Stimulated activated CD8-positive, alpha-beta memory T cell treated with anti-CD3 and anti-CD28 coated beads, Interleukin-12 subunit alpha, Interleukin-12 subunit beta, amount 100 ng/mL, for 24 hours (primary cell): ENCODE measurements around the gene ZBTB18.

Experiments
- DNase-seq: peaks from one replicate; pipeline ENCODE4 v3.0.0-alpha.2; 2020; ENCODE audit errors: extremely low read depth

The ZBTB18 gene

DNA sequence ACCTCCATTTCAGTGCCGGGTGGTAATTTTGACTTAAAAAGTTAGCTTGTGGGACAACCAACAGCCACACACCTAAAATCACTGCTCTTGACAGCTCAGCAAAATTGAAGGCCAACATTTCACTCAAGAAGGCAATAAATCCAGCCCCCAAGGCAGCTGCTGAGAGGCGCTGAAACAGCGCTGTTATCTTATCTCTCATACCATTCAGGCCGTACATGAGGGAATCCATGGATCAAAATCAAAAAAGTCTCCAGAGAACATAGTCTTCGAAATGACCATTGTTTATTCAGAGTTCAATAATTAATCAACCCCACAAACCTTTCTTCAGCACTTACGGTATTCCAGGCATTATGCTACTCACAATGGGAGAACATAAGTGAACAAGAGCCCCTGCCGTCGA lies 38.5 kb downstream of the ZBTB18 start:
- DNase-seq: no peak

DNA sequence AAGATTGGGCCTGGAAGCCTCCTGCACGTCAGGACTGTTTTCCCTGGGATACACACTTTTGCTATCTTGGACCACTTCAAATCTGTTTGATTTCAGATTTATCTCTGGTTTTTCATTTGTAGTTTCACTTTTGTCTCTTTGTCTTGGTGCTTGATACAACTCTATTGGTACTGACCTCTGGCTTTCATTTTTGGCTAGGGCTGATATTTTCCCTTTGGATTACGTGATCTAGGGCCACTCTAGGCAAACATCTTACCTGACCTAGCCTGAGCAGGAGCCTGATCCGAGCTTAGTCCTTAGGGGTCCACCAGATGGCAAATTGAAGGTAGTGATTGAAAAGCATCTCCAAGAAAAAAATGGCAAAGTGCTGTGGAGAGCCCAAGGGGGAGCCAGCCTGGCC lies 39.6 kb downstream of the ZBTB18 start:
- no peak for DNase-seq

DNA sequence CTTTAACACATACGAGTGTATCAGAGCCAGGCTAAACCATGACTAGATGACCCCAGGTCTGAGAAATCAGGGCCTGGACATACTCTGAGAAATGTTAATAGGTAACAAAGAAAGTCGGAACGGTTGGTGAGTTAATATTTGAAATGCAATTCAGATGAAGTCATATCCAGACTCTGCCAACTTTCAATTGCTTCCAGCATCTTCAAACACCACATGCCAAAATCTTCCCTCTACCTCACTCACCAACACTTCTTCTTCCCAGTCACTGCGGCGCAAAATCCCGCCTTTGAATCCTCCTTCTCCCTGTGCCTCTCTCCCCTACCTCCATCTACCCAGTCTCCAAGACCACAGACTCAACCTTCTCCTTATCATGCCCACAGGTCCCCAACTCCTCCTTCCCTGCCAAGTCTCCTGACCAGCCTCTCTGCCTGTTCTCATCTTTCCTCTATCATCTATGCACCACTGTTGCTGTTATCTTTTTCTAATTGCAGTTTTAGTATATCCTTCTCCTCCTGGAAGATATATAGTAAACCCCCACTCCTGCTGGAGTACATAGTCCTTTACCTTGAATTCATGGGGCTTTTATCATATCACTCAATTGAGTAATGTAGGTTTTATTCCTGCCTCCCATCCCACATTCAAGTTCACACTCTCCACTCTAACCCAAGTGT lies 41.3 kb downstream of the ZBTB18 start:
- no peak for DNase-seq

DNA sequence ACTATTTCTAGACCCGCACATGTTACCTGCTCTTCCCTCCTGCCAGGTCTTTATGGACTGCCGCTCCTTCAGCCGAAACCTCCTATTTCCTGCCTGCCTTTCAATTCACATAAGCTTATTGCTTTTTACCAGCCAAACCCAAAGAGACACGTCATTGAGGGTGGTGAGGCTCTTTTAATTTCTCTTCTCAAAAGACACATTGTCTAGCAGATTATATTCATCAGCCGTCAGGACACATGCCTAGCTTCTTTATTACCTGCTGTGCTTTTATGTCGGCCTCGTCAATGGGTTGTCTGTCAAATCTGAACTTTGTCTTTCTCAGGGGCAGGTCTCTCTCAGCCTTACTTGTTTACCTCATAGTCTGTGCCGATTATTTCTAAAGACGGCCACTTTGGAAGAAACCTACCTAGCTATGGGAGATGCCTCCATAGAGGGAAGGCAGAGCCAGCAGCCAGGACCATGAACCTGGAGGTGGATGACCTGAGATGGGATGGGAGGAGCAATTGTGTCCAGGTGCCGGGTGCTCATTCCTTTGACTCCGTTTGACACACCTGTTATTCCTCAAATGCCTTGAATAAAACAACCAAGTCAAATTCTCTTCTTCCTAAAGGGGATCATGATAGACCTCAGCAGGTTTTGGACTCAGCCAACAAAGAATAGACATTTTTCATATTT lies 42.0 kb downstream of the ZBTB18 start:
- no peak for DNase-seq

DNA sequence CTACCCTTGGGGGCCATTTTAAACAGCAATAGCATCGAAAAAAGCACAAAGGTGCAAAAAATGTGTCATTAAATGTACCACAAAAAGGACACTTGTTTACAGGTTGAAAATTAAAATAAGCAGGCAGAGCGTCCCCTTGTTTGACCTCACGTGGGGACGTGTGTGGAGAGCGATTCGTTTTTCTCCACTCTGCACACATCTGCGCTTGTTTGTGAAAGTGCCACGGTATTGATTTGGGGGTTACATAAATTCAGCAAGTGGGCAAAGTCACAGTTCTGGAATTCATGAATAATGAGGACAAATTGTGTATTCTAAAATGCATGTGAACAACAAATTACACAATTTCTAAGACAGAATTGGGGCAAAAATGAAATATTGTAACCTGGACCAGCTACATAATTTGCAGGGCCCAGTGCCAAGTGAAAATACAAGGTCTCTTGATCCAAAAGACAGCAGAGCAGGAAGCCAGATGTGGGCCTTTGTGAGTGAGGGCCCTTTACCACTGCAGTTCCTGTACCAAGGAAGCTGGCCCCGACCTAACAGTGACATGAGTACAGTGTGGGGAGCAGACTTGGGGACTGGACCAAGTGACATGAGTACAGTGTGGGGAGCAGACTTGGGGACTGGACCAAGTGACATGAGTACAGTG lies 43.9 kb downstream of the ZBTB18 start:
- no peak for DNase-seq

DNA sequence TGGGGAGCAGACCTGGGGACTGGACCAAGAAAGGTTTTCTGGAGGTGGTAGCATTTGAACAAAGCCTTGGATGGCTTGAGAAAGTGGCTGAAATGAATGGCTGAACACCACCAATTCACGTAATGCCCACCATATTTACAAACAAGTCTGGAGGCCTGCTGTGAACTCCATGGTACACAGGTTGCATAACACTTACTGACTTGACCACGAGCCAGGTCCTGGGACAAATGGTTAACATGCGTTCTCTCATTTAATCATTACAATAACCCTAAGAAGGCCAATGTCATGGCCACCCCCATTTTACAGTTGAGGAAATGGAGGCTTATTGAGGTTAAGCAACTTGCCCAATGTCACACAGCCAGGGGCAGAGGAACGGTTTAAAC lies 44.4 kb downstream of the ZBTB18 start:
- no peak for DNase-seq

DNA sequence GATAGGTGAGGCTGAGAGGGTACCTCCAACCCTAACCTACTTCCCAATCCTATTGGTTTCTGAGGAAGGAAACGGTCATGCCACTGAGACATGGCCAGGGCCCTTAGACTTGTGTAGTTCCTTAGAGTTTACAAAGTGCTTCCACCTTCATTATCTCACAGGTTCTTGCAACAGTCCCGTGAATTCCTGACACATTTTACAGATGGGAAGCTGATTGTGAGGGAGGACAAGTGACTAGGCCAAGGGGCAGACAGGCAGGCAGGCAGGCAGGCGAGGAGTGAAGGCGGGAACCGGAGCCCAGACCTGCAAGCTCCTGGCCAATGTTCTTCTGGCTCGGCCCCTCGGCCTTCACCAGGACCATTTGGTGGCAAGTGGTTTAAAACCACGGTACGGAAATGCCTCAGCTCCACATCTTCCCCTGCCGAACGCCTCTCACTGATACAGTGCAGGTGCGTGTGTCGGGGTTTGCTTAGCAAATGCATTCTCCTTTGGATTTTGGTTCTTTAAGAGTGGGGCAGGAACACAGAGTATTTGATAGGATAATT lies 45.1 kb downstream of the ZBTB18 start:
- no peak for DNase-seq

DNA sequence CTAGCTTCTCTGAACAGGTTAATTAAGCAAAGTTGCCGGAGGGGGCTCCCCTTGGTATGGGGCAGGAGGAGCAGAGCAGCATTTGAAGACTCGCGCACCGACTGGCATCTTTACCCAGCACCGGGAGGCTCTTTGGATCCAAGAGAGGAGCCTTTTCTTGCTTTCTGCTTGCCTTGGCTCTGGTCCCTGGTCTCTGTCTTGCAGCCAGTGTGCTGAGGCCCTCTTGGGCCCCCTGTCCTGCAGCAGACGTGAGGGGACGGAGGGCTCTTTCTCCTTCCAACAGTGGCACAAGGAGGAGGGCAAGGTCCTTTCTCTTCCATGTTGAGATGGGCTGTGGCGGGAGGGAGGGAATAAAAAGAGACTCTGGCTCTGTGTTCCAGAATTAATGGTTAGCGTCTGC lies 45.6 kb downstream of the ZBTB18 start:
- no peak for DNase-seq

DNA sequence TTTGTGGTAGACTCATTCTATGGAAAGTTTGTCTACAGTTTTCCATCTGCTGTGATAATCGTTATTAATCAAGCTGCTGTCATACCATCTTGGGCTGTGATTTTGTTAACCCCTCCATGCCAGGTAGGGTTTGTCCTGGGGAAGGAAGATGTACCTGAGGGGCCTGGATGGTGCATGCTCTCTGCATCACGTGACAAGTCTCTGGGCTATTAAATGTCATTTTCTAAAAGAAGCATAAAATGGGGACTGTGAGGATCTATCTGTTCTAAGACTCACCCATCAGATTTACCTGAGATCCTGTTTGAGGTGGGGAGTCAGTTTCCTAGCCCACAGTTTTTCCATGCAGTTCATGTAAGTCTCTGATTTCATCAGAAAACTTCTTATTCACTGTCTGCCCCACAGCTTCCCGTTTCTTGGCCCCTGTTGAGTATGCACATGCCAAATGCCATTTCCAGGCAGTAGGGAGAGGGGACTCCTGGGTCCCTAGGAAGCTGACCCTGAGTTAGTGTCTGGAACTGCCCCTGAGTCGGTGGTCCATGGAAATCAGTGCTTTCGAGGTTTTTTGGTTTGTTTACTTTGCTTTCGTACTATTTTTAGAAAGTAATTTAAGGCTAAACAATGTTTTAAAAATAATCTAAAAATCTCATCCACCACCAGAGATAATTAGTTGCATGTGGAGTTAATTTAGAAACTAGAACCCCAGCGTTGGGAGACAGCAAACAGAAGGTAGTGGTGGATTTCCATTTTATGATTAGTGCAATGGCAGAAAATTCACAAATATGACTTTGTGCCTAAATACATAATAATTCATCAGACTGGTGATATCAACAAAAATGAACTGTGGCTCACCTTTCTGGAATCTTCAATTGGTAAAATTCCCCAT lies 46.7 kb downstream of the ZBTB18 start:
- no peak for DNase-seq

DNA sequence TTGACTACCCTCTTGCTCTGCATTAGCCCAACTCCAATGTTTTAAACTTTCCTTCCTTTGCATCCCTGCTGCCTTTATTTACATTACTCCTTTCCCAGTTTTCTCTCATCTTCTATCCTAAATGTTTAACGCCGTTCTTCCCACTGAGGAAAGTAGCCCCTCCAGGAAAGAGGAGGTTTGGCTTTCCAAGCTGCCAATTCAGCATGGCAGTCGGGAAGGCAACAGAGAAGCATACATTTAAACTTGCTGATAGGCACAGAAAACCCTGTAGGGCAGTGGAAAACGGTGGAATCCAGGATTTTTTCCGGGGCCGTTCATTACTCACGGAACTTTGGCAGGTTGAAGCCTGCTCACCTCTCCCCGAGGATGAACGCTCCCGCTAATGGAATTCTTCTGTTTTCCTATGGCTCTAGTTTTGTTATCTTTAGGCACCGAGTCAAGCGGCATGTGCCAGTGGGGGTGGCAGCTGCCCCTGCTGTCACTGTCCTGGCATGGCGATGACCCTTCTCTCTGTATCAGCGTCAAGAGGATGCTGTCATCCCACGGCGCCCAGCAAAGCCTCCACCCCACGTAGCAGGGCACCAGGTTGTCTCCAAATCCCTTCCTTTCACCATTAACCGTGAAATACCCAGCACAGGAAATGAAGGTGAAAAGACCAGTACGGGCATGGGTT lies 48.3 kb downstream of the ZBTB18 start:
- no peak for DNase-seq

DNA sequence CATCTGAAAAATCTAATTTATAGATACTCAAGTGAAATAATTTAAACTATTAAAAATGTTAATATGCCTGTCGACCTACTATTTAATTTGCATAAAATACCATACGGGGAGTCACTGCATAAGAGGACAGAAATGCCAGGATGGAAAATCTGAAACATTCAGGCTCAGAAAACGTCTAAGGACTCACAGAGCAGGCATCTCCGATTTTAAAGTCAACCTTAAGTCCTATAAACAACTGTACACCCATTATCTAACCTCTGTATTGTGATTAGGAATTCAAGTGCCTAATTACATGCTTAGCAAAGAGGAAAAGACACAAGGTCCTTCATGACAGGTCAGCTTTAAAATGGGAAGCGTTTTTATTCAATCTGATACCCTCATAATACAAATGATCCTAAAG lies 49.2 kb downstream of the ZBTB18 start:
- no peak for DNase-seq

DNA sequence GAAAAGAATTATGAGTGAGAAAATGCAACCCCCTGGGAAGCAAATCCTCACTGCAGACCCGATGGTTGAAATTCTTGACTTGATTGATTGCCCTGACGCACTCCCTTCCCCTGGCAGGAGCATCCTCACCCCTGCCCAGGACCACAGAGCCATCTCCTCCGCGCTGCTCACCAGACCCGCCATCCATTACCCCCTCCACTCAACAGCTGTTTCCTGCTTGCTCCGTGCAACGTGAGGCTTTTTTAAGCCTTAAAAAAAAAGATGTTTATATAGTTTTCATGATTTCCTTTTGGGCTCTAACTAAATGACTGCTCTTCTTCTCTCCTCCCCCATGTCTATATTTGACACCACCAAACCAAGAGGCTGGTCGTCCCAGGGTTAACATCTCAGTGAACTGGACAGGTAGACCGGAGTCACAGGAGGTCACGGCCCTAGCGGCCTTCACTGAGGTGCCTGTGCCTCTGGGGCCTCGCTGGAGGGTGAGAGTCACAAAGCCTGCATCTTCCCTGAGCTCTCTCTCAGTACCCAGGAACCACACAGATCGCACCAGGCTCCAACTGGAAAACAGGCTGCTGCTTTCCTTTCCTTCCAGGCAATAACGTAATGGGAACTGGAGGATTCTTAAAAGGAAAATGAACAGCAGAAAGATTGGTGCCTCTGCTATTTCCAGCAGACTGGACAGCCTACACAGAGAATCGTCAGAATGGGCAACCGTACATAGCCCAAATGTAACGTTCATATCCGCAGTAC lies 49.8 kb downstream of the ZBTB18 start:
- no peak for DNase-seq

DNA sequence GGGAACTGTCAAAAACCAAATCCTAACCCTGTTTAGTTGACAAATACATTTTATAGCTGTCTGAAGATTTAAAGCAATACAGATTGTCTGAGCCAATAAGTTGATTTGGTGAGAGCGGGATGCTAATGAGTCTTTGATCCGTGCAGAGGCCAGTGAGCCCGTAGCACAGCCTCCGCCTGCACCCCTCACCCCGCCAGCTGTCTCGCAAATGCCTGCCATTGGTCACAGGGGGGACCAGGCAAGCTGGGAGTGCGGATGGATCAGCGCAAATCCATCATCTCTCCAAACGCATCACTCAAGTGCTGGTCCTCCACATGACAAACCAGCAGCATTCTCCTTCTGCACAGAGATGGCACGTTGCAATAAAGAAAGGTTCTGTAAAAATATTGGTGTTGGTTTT lies 51.0 kb downstream of the ZBTB18 start:
- no peak for DNase-seq

DNA sequence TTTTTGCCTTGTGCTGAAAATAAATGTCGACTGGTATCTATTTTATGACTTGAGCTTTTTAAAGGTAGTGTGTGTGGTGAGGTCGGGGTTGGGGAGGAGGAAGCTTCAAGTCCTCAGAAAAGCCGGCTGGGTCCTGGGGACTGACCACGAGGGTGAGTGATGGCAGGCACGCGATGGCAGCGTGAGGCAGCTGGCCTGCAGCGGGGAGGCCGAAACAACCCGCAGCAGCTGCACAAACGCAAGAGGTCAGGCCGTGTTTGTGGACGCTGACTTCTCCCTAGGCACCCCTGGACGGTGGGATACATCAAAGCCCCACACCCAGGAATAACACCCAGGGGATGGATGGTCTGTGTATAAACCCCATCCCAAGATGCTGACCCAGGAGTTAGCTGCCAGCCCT lies 51.4 kb downstream of the ZBTB18 start:
- no peak for DNase-seq

DNA sequence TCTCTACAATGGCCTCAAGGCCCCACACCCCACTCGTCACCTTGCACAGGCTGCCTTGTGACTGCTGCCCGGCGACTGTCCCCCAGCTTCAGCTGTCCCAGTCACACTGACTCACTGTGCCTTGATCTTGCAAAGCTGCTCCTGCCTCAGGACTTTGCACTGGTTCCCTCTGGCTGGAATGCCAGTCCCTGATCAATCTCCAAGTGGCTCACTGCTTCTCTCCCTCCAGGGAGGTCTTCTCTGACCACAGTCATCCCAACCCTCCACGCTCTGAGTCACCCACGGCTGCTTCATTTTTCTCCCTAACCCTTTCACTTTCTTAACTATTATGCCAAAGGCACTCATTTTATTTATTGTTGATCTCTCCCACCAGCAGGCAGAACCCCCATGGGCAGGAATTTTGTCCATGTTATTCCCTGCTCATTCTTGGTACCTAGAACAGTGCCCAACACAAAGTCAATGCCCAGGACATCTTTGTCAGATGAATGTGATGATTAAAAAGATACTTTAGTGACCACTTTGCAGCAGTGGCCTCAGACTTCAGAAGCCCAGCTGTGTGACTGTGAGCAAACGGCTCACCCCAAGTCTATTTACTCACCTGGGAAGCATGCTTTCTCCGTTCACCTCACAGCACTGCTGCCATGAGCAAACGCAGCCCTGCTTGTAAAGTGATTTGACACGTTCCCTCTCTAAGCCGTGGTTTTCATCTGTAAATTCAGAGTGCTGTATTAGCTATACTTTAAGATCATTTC lies 53.4 kb downstream of the ZBTB18 start:
- no peak for DNase-seq

DNA sequence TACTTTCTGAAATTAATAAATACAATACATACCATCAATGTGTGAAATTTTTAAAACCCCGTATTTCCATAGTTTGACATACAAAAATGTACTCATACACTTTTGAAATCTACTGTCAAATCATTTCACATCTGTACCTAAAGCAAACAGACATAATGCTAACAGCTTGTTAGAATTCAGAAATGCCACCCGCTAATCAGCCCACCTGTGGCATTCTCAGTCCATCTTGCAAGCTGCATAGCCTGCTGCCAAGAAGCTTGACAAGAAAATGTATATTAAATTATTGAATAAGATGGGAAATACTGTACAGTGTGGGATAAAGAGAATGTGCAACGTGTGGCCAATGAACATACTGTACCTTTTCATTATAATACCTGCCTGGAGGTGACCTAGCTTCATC lies 55.1 kb downstream of the ZBTB18 start:
- no peak for DNase-seq
